Measurements from ENCODE around the gene TRIP6.
A peak's percentile ranks its signal among the peaks of the same experiment; 100 is the strongest.

Gene TRIP6

DNA sequence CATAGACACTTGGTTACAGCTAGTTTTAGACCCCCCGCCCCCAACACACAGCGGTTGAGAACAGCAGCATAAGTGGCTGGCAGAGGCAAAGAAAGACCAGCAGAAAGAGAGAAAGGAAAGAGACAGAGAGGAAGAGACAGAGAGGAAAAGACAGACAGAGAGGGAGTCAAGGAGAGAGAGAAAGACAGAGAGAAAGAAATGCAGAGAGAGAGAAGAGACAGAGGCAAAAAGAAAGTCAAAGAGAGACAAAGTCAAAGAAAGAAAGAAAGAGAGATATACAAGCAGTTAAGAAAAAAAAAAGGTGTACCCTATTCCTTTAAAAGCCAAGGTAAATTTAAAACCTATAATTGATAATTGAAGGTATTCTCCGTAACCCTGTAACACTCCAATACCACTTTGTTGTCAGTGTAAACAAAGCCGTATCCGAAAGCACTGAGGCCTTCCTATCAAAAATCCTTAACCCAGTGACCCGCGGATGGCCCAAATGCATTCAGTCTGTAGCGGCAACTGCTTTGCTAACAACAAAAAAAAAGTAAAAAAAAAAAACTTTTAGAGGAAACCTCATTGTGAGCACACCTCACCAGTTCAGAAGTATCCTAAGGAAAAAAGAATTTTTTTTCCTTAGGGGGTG is 26.6 kb upstream of the TRIP6 start:
- H2AFZ ChIP-seq (ENCODE audit: low read depth, low read length) = no peak overlapping the region
- H3K27ac ChIP-seq (ENCODE audit: low read length) = no peak overlapping the region
- no peak overlapping the region for H3K9ac ChIP-seq (ENCODE audit: low read length)
- peaks cover 6% of the 10 kb centered on the region; the same call in 1 of the 2 replicates for H3K4me1 ChIP-seq (ENCODE audit: low read length)
- H3K4me2 ChIP-seq (ENCODE audit: low read length) = no peak overlapping the region
- H3K27me3 ChIP-seq (ENCODE audit: low read depth, low read length) = no peaks in the 10 kb centered on the region
- H4K20me1 ChIP-seq (ENCODE audit: insufficient read depth, low read length) = no peaks in the 10 kb centered on the region
- H3K9me3 ChIP-seq (ENCODE audit: insufficient read depth, low read length) = no peaks in the 10 kb centered on the region
- TF ChIP-seq, protein P1, sequence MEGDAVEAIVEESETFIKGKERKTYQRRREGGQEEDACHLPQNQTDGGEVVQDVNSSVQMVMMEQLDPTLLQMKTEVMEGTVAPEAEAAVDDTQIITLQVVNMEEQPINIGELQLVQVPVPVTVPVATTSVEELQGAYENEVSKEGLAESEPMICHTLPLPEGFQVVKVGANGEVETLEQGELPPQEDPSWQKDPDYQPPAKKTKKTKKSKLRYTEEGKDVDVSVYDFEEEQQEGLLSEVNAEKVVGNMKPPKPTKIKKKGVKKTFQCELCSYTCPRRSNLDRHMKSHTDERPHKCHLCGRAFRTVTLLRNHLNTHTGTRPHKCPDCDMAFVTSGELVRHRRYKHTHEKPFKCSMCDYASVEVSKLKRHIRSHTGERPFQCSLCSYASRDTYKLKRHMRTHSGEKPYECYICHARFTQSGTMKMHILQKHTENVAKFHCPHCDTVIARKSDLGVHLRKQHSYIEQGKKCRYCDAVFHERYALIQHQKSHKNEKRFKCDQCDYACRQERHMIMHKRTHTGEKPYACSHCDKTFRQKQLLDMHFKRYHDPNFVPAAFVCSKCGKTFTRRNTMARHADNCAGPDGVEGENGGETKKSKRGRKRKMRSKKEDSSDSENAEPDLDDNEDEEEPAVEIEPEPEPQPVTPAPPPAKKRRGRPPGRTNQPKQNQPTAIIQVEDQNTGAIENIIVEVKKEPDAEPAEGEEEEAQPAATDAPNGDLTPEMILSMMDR (IDR thresholded peaks at IDR 0.05; ENCODE audit: low read depth, low read length) = no peak
- TF ChIP-seq EZH2phosphoT487 (IDR thresholded peaks at IDR 0.05; ENCODE audit: low read depth) = no peak
- H3K79me2 ChIP-seq (ENCODE audit: low read length) = no peaks in the 10 kb centered on the region
- no peak overlapping the region for H3K4me3 ChIP-seq (ENCODE audit: low read length)
- no peaks in the 10 kb centered on the region for H3K36me3 ChIP-seq (replicated peaks; ENCODE audit: low read depth, low read length)

DNA sequence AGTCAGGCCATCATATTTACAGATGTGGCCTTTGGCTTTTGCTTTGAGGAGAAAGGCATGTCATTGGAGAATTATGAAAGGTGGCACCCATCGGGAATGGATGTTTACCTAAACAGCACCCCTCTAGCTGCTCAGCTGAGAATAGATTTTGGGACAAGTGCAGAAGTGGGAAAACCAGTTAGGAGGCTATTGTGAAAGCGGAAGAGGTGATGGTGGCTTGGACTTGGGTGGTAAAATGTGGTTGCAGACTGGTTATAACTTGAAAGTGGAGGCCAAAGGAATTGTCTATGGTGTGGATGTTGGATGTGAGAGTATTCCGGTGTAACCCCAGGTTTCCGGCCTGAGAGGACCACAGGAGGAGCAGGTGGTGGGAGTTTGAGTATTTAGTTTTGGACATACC is 19.8 kb upstream of the TRIP6 start:
- H3K27me3 ChIP-seq (ENCODE audit: low read depth, low read length) = no peaks in the 10 kb centered on the region
- H3K9me3 ChIP-seq (ENCODE audit: insufficient read depth, low read length) = no peaks in the 10 kb centered on the region
- H3K9ac ChIP-seq (ENCODE audit: low read length) = no peak overlapping the region
- H2AFZ ChIP-seq (ENCODE audit: low read depth, low read length) = no peak overlapping the region
- H3K79me2 ChIP-seq (ENCODE audit: low read length) = no peaks in the 10 kb centered on the region
- no peaks in the 10 kb centered on the region for H3K36me3 ChIP-seq (replicated peaks; ENCODE audit: low read depth, low read length)
- H3K4me3 ChIP-seq (ENCODE audit: low read length) = no peak overlapping the region
- no peak overlapping the region for H3K27ac ChIP-seq (ENCODE audit: low read length)
- no peak overlapping the region for H3K4me2 ChIP-seq (ENCODE audit: low read length)
- TF ChIP-seq EZH2phosphoT487 (IDR thresholded peaks at IDR 0.05; ENCODE audit: low read depth) = no peak
- TF ChIP-seq, protein P1 (IDR thresholded peaks at IDR 0.05; ENCODE audit: low read depth, low read length) = no peak
- no peaks in the 10 kb centered on the region for H4K20me1 ChIP-seq (ENCODE audit: insufficient read depth, low read length)
- H3K4me1 ChIP-seq (ENCODE audit: low read length) = peaks cover 3% of the 10 kb centered on the region; the same call in 1 of the 2 replicates

DNA sequence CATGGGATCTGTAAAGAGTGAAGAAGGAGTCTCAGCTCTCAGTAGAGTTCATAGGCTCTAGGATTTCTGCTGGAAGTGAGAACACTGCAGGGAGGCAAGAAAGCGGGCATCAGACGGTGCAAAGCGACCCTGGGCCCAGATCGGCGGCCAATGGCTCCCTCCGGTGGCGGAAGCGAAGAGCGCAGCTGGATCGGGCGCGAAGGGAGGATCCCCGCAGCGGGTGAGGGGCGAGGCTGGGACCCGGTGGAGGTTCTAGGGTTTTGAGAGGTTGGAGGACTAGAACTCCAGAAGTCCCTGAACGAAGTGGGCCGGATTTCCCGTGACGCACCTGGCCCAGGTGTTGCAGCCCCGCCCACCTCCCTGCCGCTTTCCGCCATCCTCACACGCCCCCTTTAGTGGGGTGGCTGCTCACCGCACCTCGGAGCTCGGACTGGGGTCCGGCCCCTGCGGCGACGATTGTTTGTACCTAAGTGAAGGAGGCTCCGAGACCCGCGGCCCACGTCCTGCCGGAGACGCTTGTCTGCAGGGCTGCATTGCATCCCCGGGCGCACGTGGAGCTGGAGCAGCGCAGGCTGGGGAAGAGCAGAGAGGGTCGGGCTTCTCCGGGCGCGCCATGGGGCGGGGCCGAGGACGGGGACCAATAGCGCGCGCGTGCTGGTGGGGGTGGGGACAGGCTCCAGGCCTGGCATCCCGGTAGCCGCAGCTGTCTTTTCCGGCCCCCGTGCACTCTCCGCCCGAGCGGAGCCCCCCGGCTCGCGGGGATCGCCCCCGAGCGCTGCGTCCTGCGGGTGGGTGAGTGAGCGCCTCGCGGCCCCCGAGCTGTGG is 14.9 kb upstream of the TRIP6 start, which contains the start of gene SLC12A9:
SLC12A9 (plus strand) TSS at position 666 of the 825 bp plus-strand sequence. CDS start 1,485 bp downstream, outside the sequence.
- peaks cover 10% of the 10 kb centered on the region; the same call in 1 of the 2 replicates for H3K4me1 ChIP-seq (ENCODE audit: low read length)
- TF ChIP-seq EZH2phosphoT487 (IDR thresholded peaks at IDR 0.05; ENCODE audit: low read depth) = no peak
- TF ChIP-seq, protein P1 (IDR thresholded peaks at IDR 0.05; ENCODE audit: low read depth, low read length) = peak; percentile 94
- H3K27me3 ChIP-seq (ENCODE audit: low read depth, low read length) = no peaks in the 10 kb centered on the region
- peak within 1 kb of the TSS; percentile 97 for H2AFZ ChIP-seq (ENCODE audit: low read depth, low read length)
- H3K36me3 ChIP-seq (replicated peaks; ENCODE audit: low read depth, low read length) = no peaks in the 10 kb centered on the region
- peak within 1 kb of the TSS; percentile 89 for H3K4me3 ChIP-seq (ENCODE audit: low read length)
- peak within 1 kb of the TSS; percentile 13 for H3K27ac ChIP-seq (ENCODE audit: low read length)
- H3K4me2 ChIP-seq (ENCODE audit: low read length) = peak within 1 kb of the TSS; percentile 99
- peak within 1 kb of the TSS; percentile 79 for H3K9ac ChIP-seq (ENCODE audit: low read length)
- H3K9me3 ChIP-seq (ENCODE audit: insufficient read depth, low read length) = no peaks in the 10 kb centered on the region
- H4K20me1 ChIP-seq (ENCODE audit: insufficient read depth, low read length) = 0 out of 2 replicates have a peak, but pooled peaks cover 2% of the 10 kb centered on the region
- H3K79me2 ChIP-seq (ENCODE audit: low read length) = peaks cover 16% of the 10 kb centered on the region

Data from OCI-LY3 (cell line).